ENCODE measurements around the gene DIP2C.

DIP2C gene

DNA sequence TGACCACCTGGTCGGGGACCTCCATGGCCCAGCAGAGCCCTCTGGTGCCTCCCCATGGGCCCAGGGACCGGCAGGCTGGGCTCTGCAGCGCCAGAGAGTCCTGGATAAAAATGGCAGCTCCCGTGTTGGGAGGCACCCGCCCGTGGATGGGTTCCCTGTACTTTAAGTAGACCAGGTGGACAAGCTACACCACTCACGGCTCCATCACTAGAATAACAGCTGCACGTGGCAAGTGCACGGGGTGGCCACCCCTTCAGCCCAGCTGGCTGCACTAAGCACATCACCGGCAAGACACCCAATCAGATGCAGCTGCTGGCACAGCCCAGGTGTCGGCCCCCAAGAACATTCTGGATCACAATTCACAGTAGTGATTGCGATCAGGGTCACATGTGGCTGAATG lies 69.8 kb downstream of the DIP2C start:
- no peak overlapping the region for H3K4me3 ChIP-seq
- no peaks in the 10 kb centered on the region for H3K27me3 ChIP-seq
- no peak for DNase-seq
- no peak overlapping the region for H3K27ac ChIP-seq
- TF ChIP-seq, protein P1, sequence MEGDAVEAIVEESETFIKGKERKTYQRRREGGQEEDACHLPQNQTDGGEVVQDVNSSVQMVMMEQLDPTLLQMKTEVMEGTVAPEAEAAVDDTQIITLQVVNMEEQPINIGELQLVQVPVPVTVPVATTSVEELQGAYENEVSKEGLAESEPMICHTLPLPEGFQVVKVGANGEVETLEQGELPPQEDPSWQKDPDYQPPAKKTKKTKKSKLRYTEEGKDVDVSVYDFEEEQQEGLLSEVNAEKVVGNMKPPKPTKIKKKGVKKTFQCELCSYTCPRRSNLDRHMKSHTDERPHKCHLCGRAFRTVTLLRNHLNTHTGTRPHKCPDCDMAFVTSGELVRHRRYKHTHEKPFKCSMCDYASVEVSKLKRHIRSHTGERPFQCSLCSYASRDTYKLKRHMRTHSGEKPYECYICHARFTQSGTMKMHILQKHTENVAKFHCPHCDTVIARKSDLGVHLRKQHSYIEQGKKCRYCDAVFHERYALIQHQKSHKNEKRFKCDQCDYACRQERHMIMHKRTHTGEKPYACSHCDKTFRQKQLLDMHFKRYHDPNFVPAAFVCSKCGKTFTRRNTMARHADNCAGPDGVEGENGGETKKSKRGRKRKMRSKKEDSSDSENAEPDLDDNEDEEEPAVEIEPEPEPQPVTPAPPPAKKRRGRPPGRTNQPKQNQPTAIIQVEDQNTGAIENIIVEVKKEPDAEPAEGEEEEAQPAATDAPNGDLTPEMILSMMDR (IDR thresholded peaks at IDR 0.05), result no peak
- no peaks in the 10 kb centered on the region for H3K9me3 ChIP-seq
- intact Hi-C loops (cut with DNase I; ENCODE audit: low total_unique reads), result no loop called here
- H3K4me1 ChIP-seq, result peaks cover 0 to 75% (median 37%) of the 10 kb centered on the region in 4 donors
- H3K36me3 ChIP-seq, result no peaks in the 10 kb centered on the region

- no peaks in the 10 kb centered on the region for H3K36me3 ChIP-seq
- TF ChIP-seq, protein P1 (IDR thresholded peaks at IDR 0.05), result no peak
- peaks cover 0 to 75% (median 37%) of the 10 kb centered on the region in 4 donors for H3K4me1 ChIP-seq
- H3K4me3 ChIP-seq, result no peak overlapping the region
- intact Hi-C loops (cut with DNase I; ENCODE audit: low total_unique reads), result no loop called here
- H3K27me3 ChIP-seq, result no peaks in the 10 kb centered on the region
- H3K9me3 ChIP-seq, result no peaks in the 10 kb centered on the region
- peak overlapping the region; percentile 21 to 39 for H3K27ac ChIP-seq
- DNase-seq, result no peak
Observed at GRCh38 chr10:618229-618989, 71.1 kb downstream of the DIP2C start.

DNA sequence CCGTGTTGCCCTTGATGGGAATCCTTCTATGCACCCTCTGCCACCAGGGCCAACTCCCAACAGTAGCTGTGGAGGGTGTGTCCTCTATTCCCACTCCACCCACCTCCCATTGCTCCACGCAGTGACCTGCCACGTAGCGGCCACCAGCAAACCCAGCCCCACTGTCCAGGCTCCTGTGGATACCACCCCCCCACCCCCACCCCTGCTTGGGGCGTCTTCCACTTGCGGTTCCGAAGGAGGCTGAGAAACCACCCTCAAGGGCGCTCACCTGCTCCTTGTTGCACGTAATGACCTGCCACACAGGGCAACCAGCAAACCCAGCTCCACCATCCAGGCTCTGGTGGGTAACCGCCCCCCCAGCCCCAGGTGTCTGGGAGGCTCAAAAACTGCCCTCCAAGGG lies 72.0 kb downstream of the DIP2C start:
- TF ChIP-seq, protein P1 (IDR thresholded peaks at IDR 0.05), result no peak
- H3K27ac ChIP-seq, result peak overlapping the region; percentile 21 to 39
- no peaks in the 10 kb centered on the region for H3K36me3 ChIP-seq
- no peak for DNase-seq
- intact Hi-C loops (cut with DNase I; ENCODE audit: low total_unique reads), result no loop called here
- H3K4me1 ChIP-seq, result peaks cover 0 to 75% (median 41%) of the 10 kb centered on the region in 4 donors
- H3K9me3 ChIP-seq, result no peaks in the 10 kb centered on the region
- H3K27me3 ChIP-seq, result no peaks in the 10 kb centered on the region
- no peak overlapping the region for H3K4me3 ChIP-seq

- no peak overlapping the region for H3K4me3 ChIP-seq
- H3K27me3 ChIP-seq, result no peaks in the 10 kb centered on the region
- no peaks in the 10 kb centered on the region for H3K9me3 ChIP-seq
- TF ChIP-seq, protein P1 (IDR thresholded peaks at IDR 0.05), result no peak
- H3K27ac ChIP-seq, result peak overlapping the region in 1 of 2 donors; percentile 39
- DNase-seq, result peak in 1 of 2 donors; percentile 60
- intact Hi-C loops (cut with DNase I; ENCODE audit: low total_unique reads), result no loop called here
- peaks cover 0 to 81% (median 52%) of the 10 kb centered on the region in 4 donors for H3K4me1 ChIP-seq
- no peaks in the 10 kb centered on the region for H3K36me3 ChIP-seq
Observed at GRCh38 chr10:615583-616152, 73.8 kb downstream of the DIP2C start.

- peak in 1 of 2 donors; percentile 56 for DNase-seq
- peaks cover 0 to 88% (median 53%) of the 10 kb centered on the region in 4 donors for H3K4me1 ChIP-seq
- H3K36me3 ChIP-seq, result no peaks in the 10 kb centered on the region
- no peaks in the 10 kb centered on the region for H3K27me3 ChIP-seq
- H3K9me3 ChIP-seq, result no peaks in the 10 kb centered on the region
- TF ChIP-seq, protein P1 (IDR thresholded peaks at IDR 0.05), result no peak
- H3K27ac ChIP-seq, result peak overlapping the region in 1 of 2 donors; percentile 71
- no peak overlapping the region for H3K4me3 ChIP-seq
- intact Hi-C loops (cut with DNase I; ENCODE audit: low total_unique reads), result no loop called here
Observed at GRCh38 chr10:614790-615582, 74.5 kb downstream of the DIP2C start.
